Head of caudate nucleus (tissue), 42 donors: ENCODE data around the gene NFIC.
A peak's percentile ranks its signal among the peaks of the same experiment; 100 is the strongest.

ENCODE experiments used
- DNase-seq, 42 donors: peaks; one replicate each; pipeline versions ENCODE4 v3.0.0 to v3.0.0-alpha.2; 2020 to 2021; ENCODE audit warnings: mixed read lengths in 7 of 42
- intact Hi-C: fragments of 100-400 bp; cut with DNase I; formaldehyde crosslinking; loops from one replicate; pipeline ENCODE4 v1.15.0; 2022

Gene NFIC

DNA sequence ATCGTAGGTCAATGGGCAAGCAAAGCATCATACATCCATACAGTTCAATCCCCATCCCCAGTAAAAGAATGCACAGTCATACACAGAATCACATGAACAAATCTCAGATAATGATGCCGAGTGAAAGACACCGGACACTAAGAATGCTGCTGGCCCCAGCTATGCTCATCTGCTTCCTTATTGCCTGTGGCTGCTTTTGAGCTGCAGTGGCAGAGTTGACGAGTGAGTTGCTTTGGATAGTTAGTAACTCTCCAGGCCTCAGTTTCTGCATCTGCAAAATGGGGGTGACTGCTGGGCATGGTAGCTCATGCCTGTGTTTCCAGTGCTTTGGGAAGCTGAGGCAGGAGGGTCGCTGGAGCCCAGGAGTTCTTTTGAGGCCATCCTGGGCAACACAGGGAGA, 12.9 kb upstream of the NFIC start:
- no peak for DNase-seq
- intact Hi-C loops: no loop called here

DNA sequence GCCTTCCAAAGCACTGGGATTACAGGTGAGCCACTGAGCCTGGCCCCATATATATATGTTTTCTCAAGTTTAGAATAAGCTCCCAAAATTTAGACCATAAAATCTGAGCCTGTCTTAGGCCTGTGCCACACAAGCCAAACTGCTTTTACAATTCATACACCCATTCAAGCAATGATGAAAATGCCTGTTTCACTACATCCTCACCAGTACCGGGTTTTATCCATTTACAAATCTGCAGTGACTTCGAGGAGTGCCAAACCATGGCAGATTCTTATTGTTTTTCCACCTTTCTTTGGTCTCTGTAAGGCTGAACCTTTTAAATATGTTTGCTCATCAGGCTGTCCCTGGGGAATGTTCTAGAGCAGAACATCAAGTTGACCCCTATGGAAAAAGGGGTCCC, 9.6 kb upstream of the NFIC start:
- DNase-seq: no peak
- intact Hi-C loops: no loop called here

DNA sequence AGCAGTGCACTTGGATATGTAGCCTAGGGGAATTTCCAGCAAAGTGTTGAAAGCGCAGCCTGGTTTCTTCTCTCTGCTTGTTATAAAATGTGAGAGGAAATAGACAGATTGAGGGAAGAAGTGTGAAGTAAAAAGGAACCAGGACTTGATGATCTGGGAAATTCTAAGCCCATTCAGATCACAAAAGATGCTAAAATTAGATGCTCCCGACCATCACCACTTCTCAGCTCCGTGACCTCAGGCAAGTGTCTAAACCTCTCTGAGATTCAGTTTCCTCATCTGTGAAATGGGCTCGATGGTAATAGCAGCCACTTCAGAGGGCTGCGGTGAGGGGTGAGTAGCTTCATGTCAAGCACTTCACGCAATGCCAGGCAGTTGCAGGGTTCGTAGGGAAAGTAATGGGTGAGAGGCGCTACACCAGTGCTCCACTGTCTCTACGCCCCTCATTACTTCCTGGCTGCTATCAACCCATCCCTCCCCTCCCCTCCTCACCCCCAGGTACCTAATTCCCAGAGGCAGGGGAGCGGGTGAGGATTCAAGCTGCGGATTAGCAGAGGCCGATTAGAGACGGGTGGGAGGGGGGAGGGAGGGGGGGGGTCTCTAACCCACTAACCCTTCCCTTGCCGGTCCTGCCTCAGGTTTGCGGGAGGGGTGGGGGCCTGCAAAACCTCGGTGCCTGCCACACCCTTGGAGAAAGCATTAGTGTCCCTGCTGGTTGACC, 9.0 kb upstream of the NFIC start:
- no peak for DNase-seq
- intact Hi-C loops: no loop called here

DNA sequence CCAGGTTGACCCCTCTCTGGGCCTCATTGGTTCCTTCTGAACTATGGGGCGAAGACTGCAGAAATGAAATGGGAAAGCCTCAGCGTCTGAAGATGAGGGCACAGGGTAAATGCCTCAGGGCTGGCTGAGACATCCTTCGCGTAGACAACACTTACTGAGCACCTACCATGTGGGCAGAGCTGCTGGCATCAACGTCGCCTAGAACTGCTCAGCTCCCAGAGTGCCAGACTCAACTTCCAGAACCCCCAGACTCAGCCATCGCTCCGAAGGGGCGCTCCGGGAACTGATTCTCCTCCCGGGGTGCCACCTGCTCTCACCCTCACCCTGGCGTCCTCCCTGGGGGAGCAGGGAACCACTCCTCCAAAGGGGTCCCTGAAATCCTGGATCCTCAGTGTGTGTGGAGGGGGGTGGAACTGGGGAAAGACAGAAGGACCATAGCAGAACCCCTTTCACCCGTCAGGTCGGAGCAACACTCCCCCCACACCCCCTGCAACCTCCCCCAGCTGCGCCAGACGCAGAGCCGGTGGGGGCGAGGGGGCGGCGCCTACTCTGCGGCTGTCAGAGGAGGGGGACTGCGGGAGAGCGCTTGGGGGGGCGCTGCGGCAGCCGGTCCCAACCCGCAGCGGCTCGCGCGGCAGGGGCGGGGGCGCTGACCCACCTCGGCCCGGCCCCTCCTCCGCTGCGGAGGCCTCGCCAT, 8.2 kb upstream of the NFIC start:
- intact Hi-C loops: no loop called here
- peak in 24 of 42 donors; percentile 29 to 65 (median 48) for DNase-seq

DNA sequence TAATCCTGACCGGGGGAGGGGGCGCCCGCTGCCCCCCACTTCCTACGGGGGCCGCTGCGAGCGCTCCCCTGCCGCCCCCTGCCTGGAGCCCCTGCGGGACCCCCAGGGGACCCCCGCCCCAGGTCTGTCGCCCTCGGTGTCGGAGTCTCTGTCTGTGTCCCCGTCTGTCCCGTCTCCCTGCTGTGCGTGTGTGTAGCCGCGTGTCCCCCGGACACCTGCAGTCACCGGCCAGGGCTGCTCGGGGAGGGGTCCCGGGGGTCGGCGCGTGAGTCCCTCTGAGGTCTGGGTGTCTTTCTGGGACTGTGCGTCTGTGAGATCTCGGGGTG, 7.7 kb upstream of the NFIC start:
- DNase-seq: no peak
- intact Hi-C loops: no loop called here

DNA sequence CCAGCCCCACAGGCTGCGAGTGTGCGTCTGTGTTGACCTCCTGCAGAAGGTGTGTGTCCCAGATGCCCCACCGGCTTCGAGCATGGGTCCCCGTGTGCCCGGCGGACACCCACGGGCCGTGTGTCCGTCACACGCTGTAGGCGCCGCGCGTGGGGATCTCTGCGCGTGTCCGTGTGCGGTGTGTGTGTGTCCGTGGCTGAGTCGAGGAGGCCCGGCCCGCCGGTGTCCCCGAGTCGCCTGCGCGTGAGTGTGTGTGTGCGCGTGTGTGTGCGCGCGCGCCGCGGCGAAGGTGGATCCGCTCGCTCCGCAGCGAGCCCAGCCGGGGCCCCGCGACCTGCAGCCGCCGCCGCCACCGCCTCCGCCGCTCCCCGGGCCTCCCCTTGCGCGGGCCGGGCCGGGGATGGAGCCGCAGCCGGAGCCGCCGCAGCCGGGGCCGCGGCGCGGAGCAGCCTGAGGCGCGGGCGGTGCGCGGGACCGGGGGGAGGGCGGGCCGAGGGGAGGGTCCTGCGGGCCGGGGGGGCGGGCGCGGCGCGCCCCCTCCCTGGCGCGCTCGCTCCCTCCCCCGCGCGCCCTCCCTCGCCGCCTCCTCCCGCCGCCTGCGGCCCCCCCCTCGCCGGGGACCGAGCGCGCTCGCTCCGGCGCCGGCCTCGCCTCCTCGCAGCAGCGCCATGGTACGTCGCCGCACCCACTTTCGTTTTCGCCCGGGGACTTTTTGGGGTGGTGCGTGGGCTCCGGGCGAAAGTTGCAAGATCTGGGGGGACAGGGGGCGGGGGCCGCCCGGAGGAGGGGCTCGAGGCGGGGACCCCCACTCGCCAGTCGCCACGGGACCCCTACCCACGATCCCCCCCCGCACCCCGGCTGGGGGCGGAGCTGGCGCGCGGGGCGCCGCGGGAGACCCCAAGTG, 7.1 kb upstream of the NFIC start:
- intact Hi-C loops: no loop called here
- peak in 40 of 42 donors; percentile 54 to 88 (median 75) for DNase-seq

DNA sequence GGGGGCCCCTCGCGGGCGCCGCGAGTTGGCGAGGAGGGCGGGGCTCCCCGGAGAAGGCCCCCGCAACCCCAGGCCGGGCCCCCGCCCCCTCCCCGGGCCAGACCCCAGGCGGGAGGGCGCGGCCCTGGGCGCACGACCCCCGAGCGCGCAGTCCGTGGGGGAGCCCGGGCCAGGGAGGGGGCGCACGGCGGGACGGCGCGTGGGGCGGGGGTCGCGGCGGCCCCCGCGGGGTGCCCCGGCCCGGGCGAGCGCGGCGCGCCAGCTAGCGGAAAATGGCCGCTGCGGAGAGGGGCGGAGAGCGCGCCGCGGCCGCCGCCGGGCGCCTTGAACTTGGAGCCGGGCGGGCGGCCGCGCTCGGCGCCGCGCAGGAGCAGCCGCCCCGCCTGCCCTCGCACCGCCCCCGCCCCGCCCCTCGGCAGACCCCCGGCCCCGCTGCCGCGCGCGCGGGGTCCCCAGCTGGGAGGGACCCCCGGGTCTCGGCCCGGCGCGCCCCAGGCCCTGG, 6.4 kb upstream of the NFIC start:
- DNase-seq: peak in 5 of 42 donors; percentile 34 to 57 (median 35)
- intact Hi-C loops: no loop called here

DNA sequence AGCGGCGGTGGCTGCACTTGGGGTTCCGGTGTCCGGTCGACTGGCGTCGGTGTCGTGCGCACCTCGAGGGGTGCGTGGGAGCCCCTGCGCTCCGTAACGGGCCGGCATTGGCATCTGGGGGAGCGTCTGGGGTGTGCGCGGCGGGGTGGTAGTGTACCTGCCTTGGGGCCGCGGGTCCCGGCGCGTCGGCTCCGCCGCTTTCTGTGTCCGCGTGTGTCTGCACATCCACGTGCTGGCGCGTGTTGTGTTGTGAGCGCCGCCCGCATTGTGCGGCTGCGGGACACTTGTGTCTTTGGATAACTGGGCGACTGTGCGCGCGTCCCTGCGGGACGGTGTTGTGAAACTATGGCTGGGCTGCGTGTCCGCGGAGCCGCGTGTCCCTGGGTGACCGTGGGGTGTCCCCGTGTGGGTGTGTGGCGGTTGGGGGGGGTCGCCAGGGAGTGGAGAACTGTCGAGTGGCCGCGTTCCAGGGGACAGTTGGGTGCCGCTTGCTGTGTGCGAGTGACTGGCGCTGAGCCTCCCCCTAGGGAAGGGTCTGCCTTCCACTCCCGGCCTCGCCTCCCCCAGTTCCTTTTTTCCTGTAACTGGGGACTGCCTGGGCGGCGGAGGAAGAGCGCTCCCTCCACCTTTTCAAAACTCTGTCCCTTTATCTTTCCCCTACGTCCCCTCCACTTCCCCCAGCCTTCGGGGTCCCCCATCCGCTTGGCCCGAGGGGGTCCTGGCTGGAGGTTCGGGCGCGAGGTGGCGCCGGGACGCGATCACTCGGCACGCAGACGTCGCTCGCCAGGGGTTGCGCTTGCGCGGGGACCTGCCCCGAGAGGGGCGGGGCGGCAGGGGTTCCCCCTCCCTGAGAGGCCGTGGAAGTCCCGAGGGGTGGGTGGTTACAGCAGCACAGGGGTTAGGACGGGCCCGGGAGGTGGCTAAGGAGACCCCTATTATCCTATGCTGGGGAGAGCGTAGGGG, 5.7 kb upstream of the NFIC start:
- intact Hi-C loops: no loop called here
- DNase-seq: peak; percentile 53 to 93 (median 84)

DNA sequence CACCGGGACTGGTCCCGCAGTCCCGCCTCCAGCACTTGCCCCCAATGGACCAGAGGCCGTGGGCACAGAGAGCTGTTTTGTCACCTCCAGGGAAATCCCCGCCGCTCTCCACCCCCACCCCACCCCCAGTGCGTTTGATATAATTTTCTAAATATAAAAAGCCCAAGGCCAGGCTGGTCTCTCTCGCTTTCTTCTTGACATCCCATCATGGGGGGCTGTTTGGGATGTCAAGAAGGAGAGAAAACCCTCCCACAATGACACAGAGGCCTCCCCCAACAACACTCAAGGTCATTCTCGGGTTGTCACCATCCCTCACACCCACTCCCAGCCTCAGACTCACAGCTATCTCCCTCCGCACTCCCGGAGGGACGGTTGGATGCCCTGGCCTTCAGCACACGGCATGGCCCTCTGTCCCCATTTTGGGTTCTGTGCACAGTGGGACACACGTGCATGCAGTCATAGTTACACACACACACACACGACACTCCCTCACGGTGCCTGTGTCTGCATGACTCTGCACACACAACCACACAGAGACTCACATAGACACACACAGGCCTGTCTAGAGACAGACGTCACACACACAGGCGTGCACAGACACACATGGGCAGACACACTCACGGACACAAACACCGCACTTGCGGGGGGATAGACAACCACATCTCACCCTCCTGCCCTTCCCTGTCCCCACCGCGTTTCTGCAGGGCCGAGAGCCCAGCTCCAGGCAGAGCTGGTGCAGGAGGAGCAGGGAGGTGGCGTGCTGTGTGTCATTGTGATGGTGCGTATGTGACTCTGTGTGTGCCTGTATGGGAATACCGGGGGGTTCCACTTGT, 4.8 kb upstream of the NFIC start:
- intact Hi-C loops: no loop called here
- peak in 2 of 42 donors; percentile 18 to 37 for DNase-seq

DNA sequence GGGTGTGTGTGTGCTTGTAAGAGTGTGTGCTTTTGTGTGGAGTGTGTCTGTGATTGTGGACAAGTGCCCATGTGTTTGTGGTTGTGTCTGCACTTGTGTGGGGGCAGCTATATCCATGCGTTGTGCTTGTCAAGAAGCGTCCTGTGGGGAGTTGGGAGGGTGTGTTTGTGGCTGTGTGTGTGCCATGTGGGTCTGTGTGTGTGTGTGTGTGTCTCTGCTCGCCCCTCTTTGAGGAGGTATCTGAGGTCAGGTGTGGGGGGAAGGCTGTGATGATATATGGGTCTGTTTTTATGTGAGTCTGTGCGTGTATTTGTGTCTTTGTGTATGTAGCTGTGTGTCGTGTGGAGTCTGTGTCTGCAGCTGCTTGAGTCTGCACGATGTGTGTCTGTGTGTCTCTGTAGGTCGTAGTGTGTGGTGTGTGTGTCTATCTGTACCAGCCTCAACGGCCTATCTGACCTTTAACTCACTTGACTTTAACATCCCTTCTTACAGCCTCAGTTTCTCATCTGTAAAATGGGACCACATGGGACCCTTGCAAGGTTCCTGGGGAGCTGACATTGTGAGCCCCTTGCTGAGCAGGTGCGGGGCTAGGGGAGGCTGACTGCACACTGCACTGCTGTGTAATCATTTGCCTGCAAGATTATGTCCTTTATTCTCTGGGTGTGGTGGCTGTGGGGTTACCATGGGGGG, 4.0 kb upstream of the NFIC start:
- intact Hi-C loops: no loop called here
- DNase-seq: no peak

DNA sequence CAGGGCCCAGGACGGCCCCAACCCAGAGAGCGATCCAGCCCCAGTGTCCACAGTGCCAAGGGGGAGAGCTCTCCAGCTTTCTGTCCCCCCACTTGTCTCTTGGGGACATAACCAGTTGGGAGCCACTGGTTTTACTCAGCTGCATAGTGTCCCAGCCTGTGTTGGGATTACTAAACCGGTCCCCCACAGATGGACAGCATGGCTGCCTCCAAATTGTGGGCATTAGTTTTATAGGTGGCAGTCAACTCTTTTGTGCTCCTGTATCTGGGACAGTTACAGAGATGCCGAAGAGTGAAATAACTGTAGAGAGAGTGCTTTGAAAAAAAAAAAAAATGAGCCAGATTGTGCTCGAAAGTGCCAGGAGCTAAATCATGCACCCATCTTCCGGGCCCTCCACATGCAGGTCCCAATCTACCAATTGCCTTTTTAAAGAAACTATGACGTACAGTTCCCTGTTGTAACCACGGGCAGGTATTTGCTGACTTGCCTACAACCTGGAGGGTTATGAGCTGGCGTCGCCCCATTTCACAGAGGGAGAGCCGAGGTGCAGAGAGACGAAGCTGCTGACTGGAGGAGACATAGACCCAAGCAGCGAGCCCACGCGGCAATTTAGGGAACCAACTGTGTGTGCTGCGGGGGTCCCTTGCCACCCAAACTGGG, 2.4 kb upstream of the NFIC start:
- intact Hi-C loops: no loop called here
- DNase-seq: no peak

DNA sequence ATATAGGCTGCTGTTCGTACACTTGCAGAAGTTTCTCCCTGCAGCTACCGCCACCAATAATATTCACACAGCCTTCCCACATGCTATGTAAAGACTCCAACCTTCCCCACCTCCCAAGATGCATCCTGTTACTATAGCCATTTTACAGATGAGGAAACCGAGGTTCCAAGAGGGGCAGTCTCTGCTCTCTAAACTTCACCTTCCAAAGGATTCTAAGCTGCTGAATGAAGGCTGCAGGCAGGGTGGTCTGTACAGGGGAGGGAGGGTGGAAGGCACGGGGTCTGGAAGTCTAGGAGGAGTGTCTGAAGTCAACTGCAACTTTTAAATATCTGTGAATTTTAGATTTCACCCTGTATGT, 1.9 kb upstream of the NFIC start:
- no peak for DNase-seq
- intact Hi-C loops: no loop called here

DNA sequence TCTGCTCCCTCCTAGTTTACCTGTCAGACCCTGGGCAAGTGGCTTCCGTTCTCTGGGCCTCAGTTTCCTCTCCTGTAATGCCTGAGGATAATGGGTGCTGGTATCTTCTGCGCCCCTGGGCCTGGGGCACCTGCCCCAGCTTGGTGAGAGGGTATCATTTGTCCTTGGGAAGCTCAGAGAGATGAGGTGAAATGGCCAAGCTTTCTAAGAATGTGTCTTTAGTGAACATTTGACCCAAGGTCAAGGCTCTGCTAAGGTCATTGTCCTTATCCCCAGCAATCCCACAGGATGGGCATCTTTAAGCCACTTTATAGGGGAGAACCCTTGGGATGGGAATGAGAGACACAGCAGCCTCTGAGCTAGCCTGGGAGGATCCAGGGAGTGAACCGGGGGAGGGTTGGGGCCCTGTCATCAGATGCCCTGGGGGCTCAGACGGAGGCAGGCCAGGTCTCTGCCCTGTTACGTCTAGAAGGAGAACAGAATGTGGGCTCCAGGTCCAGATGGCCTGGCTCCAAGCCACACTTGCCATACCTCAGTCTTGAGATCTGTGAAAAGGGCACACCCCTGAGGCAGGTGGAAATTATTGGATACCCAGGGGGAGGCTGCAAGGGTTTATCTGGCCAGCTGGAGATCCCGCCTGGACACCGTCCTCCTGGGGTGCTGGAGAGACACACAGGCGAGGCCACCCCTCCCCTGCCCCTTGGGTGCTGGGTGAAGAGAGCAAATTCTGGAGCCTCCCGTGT, 1.1 kb upstream of the NFIC start:
- peak in 2 of 42 donors; percentile 25 to 53 for DNase-seq
- intact Hi-C loops: loop anchor here (5.0 kb wide), 1 partner anchor 37 kb away; no protein-coding TSS in a partner anchor

DNA sequence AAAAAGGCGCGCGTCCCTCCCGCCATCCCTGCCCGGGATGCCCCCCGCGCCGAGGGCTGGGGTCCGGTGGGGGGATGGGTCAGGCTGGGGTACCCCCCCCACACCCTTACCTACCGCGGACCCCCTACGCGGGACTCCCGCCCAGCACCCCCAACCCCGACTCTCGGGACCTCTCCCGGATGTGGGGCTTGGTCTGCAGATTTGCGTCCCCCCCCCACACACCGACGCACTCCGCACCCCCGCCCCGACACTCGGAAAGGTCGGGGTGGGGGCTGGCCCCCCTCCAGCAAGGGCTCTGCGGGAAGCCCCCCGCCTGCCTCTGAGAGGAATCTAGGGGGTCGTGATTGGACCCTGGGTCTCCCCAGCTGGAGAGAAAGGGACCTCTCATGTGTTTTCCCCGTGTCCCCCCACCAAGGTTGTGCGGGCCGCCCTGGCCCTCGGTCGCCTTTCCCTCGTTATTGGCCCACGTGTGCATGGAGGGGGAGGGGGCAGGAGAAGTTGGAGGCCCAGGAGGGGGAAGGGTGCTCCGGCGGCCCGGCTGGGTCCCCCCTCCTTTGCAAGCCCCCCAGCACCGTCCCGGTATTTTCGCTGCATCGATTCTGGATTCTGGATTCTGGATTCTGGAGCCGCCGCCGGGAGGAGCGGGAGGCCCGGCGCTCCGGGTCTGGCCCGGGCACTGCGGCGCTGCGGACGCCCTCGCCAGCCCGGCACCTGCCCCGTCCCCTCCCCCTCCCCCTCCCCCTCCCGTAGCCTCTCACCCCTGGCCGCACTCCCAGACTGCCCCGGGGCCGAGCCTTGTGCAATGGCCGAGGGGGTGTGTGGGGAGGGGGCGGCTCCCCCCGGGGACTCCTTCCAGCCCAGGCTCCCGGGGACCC, 607 bp downstream of the NFIC start:
- intact Hi-C loops: loop anchor here (5.0 kb wide), 1 partner anchor 35 kb away; no protein-coding TSS in a partner anchor
- DNase-seq: peak in 26 of 42 donors; percentile 20 to 74 (median 50)
